ENCODE data around the gene HIF1A. TPM values are rescaled to one million over a fixed set of nuclear protein-coding genes. Genes with fewer than 3 reads are reported as not detected.

HIF1A gene
- polyA plus RNA-seq, 1 donor from 2014 or later, result 88.0 TPM

DNA sequence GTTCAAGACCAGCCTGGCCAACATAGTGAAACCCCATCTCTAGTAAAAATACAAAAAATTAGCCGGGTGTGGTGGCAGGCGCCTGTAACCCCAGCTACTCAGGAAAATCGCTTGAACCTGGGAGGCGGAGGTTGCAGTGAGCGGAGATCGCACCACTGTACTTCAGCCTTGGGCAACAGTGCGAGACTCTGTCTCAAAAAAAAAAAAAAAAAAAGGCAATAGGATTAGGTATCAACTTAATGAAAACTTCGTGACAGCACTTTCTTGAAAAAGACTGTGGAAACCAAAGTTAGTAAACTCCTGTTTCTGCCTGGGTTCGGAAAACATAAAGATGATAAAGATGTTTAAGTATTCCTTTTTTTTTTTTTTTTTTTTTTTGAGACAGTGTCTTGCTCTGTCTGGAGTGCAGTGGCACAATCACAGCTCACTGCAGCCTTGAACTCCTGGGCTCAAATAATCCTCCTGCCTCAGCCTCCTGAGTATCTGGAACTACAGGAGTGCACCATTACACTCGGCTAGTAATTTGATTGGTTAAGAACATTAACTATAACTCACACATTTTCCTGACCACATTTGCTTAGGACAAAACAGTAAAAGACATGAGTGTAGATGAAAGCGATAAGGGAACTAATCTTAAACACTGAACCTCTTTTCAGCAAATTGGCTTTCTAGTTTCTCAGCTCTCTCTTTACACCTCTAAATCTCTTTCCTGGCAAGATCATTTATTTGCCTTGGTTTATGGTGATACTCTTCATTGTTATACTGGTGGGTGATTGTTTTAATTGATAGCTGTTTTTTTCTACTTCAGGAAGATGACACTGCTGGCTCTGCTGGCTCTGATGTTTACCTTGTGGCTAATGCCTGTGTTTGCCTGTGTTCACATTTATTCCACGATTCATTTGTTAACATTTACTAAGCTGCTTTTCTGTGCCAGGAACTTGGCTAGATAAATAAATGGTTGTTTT lies 15.8 kb downstream of the HIF1A start:
- H3K4me1 Mint-ChIP-seq, result peaks cover 49 to 68% (median 58%) of the 10 kb centered on the region in 3 donors
- peak overlapping the region; percentile 35 to 86 (median 50) for H3K4me3 Mint-ChIP-seq
- no peaks in the 10 kb centered on the region for H3K27me3 Mint-ChIP-seq
- H3K36me3 Mint-ChIP-seq, result peaks cover 3% of the 10 kb centered on the region
- H3K9me3 Mint-ChIP-seq, result peaks cover 0 to 2% (median 1%) of the 10 kb centered on the region in 3 donors
- peak overlapping the region; percentile 2 to 77 (median 21) for H3K27ac Mint-ChIP-seq

DNA sequence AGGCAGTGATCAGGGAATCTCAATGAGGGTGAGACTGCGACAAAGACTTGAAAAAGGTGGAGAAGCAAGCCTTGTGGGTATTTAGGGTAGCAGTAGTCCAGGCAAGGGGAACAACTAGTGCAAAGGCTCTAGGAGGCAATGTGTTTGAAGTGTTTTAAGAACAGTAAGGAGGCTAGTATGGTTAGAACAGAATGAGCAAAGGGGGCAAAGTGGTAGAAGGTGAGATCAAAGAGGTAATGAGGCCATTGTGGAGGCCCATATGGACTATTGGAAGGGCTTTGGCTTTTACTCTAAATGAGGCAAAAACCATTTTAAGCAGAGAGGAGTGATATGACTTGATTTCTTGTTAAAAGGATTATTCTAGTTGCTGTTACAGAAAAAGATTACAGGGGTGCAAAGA lies 16.8 kb downstream of the HIF1A start:
- peaks cover 0 to 1% (median 0%) of the 10 kb centered on the region in 3 donors for H3K9me3 Mint-ChIP-seq
- H3K27ac Mint-ChIP-seq, result peak overlapping the region in 2 of 3 donors; percentile 14 to 21
- H3K4me1 Mint-ChIP-seq, result peaks cover 45 to 65% (median 57%) of the 10 kb centered on the region in 3 donors
- no peaks in the 10 kb centered on the region for H3K36me3 Mint-ChIP-seq
- no peaks in the 10 kb centered on the region for H3K27me3 Mint-ChIP-seq
- H3K4me3 Mint-ChIP-seq, result peak overlapping the region in 2 of 4 donors; percentile 13 to 83

DNA sequence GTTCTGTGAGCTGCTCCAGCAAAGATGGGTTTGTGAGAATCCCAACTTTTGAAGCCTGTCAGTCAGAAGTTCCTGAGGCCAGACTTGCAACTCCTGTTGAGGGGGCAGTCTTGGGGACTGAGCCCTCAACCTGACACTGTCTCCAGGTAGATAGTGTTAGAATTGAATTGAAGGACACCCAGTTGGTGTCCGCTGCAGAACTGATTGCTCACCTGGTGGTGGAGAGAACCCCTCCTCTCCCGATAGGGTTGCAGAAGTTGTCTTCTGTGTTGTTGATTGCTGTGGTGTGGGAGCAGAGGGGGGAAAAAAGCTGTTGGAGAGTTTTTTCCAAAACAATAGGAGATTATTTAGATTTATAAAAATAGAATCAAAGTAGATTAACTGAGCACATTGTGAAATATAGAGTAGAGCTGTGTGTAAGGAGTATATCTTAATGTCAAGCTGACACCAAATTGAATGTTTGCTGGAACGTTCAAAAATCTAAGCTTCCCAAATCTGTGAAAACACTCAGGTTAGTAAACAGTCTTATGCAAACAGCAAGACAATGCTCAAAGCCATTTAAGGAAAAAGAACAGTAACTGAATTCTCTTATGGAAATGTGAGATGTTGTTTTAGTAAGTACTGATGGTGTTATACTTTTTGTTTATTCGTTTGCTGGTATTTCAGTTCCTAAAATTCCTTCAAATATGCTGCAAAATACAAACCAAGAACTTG lies 18.6 kb downstream of the HIF1A start:
- Mint-ChIP-seq H3K4me3 (peak overlapping the region in 1 of 4 donors; percentile 70), H3K27ac (peak overlapping the region; percentile 10 to 32 (median 31)), H3K27me3 (no peaks in the 10 kb centered on the region), H3K9me3 (no peaks in the 10 kb centered on the region), H3K4me1 (peaks cover 58 to 72% (median 70%) of the 10 kb centered on the region in 3 donors), H3K36me3 (no peaks in the 10 kb centered on the region)

DNA sequence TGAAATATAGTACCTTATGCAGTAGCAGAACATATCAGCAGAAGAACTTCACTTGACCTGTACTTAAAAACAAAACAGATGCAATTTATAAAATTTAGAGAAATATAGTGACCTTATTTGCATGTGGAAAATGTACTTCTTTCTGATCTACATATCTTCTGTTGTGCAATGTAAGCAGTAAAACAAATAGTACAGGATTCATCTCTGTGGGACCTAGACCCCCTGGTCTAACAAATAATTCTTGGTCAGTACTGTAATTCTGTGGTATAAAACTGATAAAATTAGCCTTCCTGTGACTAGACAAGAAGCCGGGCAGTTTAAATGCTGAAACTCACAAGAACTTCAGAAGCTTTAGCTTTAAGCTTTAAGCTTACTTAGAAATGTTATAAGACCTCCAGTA lies 21.6 kb downstream of the HIF1A start:
- Mint-ChIP-seq H3K4me1 (peaks cover 56 to 72% (median 63%) of the 10 kb centered on the region in 3 donors), H3K4me3 (peak overlapping the region in 3 of 4 donors; percentile 24 to 78 (median 35)), H3K27ac (peak overlapping the region in 2 of 3 donors; percentile 89 to 91), H3K27me3 (no peaks in the 10 kb centered on the region), H3K9me3 (no peaks in the 10 kb centered on the region), H3K36me3 (no peaks in the 10 kb centered on the region)

DNA sequence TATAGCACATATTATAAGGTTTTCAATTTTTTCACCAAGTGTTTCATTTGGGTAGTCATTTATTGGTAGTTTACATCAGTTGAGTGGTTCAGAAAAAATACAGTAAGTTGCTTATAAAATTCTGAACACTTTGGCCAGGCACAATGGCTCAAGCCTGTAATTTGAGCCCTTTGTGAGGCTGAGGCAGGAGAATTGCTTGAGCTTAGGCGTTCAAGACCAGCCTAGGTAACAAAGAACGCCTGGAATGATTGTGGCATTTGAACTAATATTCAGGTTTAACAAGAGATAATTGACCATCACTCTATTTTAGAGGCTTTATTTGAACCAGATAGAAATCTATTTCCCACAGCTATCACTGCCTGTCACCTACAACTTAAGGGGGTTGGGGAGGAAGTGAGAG lies 22.7 kb downstream of the HIF1A start:
- no peaks in the 10 kb centered on the region for H3K36me3 Mint-ChIP-seq
- H3K4me1 Mint-ChIP-seq, result peaks cover 46 to 62% (median 54%) of the 10 kb centered on the region in 3 donors
- no peaks in the 10 kb centered on the region for H3K27me3 Mint-ChIP-seq
- H3K27ac Mint-ChIP-seq, result peak overlapping the region in 2 of 3 donors; percentile 88 to 91
- H3K4me3 Mint-ChIP-seq, result peak overlapping the region in 2 of 4 donors; percentile 73 to 78
- no peaks in the 10 kb centered on the region for H3K9me3 Mint-ChIP-seq

- peaks cover 42 to 55% (median 54%) of the 10 kb centered on the region in 3 donors for H3K4me1 Mint-ChIP-seq
- H3K4me3 Mint-ChIP-seq, result peak overlapping the region; percentile 54 to 87 (median 70)
- peaks cover 5% of the 10 kb centered on the region for H3K36me3 Mint-ChIP-seq
- no peaks in the 10 kb centered on the region for H3K9me3 Mint-ChIP-seq
- H3K27ac Mint-ChIP-seq, result peak overlapping the region; percentile 88 to 97 (median 91)
- no peaks in the 10 kb centered on the region for H3K27me3 Mint-ChIP-seq
Observed at GRCh38 chr14:61719344-61720293, 24.3 kb downstream of the HIF1A start.

DNA sequence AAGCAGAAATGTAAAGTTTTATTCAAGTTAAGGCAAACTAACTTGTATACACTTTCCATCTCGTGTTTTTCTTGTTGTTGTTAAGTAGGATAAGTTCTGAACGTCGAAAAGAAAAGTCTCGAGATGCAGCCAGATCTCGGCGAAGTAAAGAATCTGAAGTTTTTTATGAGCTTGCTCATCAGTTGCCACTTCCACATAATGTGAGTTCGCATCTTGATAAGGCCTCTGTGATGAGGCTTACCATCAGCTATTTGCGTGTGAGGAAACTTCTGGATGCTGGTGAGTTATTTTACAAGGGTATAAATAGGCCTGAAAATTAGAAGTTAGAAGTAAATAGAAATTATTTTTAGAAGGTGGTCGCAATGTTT lies 25.0 kb downstream of the HIF1A start:
- Mint-ChIP-seq H3K9me3 (no peaks in the 10 kb centered on the region), H3K27me3 (no peaks in the 10 kb centered on the region), H3K36me3 (peaks cover 10% of the 10 kb centered on the region), H3K27ac (peak overlapping the region; percentile 88 to 97 (median 91)), H3K4me1 (peaks cover 47 to 57% (median 55%) of the 10 kb centered on the region in 3 donors), H3K4me3 (peak overlapping the region; percentile 54 to 87 (median 70))

DNA sequence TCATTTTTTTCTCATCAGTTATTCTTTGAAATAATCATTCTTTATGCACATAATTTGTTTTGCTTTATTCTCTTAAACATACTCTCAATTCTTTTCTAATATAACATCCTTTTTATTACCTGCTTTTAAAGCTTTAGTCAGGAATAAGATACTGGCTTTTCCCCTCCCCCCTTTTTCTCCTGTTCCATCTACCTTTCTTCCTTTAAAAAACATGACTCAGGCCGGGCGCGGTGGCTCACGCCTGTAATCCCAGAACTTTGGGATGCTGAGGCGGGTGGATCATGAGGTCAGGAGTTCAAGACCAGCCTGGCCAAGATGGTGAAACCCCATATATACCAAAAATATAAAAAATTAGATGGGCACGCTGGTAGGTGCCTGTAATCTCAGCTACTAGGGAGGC lies 25.4 kb downstream of the HIF1A start:
- Mint-ChIP-seq H3K27me3 (no peaks in the 10 kb centered on the region), H3K27ac (peak overlapping the region; percentile 88 to 97 (median 91)), H3K9me3 (no peaks in the 10 kb centered on the region), H3K4me1 (peaks cover 47 to 54% (median 52%) of the 10 kb centered on the region in 3 donors), H3K4me3 (peak overlapping the region in 1 of 4 donors; percentile 87), H3K36me3 (peaks cover 10% of the 10 kb centered on the region)

DNA sequence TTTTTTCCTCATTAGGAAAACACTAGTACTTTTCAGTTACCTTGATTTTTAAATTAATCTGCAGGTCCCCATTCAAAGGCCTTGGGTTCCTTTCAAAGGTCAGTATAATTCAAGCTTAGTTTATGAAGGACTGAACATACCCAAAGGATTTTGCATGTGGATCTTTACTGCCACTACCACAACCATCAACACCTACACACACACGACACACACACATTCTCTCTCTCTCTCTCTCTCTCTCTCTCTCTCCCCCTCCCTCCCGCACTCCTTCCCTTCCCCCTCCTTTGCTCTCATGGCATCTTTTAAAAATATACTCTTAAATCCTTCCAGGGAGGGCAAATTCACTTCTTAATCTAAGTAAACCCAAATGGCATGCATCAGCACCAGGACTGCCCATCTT lies 28.8 kb downstream of the HIF1A start:
- Mint-ChIP-seq H3K27ac (peak overlapping the region in 1 of 3 donors; percentile 64), H3K36me3 (peaks cover 21% of the 10 kb centered on the region), H3K9me3 (no peaks in the 10 kb centered on the region), H3K4me3 (no peak overlapping the region), H3K27me3 (no peaks in the 10 kb centered on the region), H3K4me1 (peaks cover 45 to 51% (median 50%) of the 10 kb centered on the region in 3 donors)

- peaks cover 21% of the 10 kb centered on the region for H3K36me3 Mint-ChIP-seq
- H3K4me1 Mint-ChIP-seq, result peaks cover 46 to 47% (median 47%) of the 10 kb centered on the region in 3 donors
- H3K27me3 Mint-ChIP-seq, result no peaks in the 10 kb centered on the region
- peak overlapping the region; percentile 43 to 63 (median 58) for H3K27ac Mint-ChIP-seq
- H3K9me3 Mint-ChIP-seq, result no peaks in the 10 kb centered on the region
- peak overlapping the region in 1 of 4 donors; percentile 73 for H3K4me3 Mint-ChIP-seq
Observed at GRCh38 chr14:61726778-61727658, 31.7 kb downstream of the HIF1A start.

DNA sequence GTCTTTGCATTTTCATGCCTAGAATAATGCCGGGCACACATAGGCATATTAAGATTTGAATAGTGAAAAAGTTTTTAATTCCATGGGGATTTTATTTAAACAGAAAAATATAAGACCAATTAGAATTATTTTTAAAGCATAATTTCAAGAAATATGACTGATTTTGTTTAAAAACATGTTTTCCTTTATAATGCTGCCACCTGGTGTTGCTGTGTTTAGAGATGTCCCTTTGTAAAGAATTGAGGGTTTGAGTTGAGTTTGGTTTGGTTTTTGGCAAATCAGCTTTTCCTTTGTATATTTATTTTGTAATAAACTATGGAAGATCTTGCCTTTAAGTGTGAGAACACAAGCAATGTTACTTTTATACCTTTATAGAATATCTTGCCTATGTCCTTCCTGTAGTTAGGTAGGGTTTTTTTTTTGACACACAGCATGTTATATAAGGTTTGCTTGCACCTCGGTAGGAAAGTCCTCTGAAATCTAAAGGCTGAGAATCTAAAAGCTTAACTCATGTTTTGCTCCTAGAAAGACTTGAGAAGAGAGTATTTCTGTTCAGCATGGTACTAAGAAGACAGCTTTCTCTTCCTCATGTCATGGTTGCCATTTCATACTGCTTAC lies 35.6 kb downstream of the HIF1A start:
- Mint-ChIP-seq H3K36me3 (peaks cover 19% of the 10 kb centered on the region), H3K9me3 (no peaks in the 10 kb centered on the region), H3K27ac (peak overlapping the region; percentile 21 to 76 (median 64)), H3K4me3 (no peak overlapping the region), H3K27me3 (no peaks in the 10 kb centered on the region), H3K4me1 (peaks cover 34 to 40% (median 35%) of the 10 kb centered on the region in 3 donors)

DNA sequence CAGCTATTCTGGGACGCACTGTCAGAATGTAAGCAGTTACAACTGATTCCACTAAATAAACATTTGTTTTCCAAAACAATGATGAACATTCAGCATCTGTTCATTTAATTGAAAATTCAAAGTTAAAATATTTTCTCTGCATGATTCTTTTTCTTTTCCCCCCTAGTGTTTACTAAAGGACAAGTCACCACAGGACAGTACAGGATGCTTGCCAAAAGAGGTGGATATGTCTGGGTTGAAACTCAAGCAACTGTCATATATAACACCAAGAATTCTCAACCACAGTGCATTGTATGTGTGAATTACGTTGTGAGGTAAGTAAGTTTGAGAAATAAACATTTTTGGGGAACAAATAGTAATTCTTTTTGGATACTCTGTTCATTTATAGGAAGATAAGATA lies 38.7 kb downstream of the HIF1A start:
- Mint-ChIP-seq H3K27ac (peak overlapping the region in 1 of 3 donors; percentile 29), H3K9me3 (no peaks in the 10 kb centered on the region), H3K4me1 (peaks cover 17 to 24% (median 21%) of the 10 kb centered on the region in 3 donors), H3K27me3 (no peaks in the 10 kb centered on the region), H3K36me3 (peaks cover 15% of the 10 kb centered on the region), H3K4me3 (no peak overlapping the region)

DNA sequence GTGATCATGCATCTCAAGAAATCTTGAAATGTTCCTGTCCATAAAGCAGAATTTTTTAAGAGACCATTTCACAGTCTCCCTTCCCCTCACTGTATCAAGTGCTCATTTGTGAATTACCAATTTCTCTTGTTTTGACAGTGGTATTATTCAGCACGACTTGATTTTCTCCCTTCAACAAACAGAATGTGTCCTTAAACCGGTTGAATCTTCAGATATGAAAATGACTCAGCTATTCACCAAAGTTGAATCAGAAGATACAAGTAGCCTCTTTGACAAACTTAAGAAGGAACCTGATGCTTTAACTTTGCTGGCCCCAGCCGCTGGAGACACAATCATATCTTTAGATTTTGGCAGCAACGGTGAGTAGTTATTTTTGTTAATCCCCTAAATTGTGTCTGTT lies 41.4 kb downstream of the HIF1A start:
- Mint-ChIP-seq H3K36me3 (peaks cover 15% of the 10 kb centered on the region), H3K9me3 (no peaks in the 10 kb centered on the region), H3K27me3 (no peaks in the 10 kb centered on the region), H3K4me1 (peaks cover 3 to 19% (median 7%) of the 10 kb centered on the region in 3 donors), H3K27ac (peak overlapping the region in 1 of 3 donors; percentile 67), H3K4me3 (no peak overlapping the region)

All from IgD-negative memory B cell (primary cell).